ENCODE data around the gene RXRB.

DNA sequence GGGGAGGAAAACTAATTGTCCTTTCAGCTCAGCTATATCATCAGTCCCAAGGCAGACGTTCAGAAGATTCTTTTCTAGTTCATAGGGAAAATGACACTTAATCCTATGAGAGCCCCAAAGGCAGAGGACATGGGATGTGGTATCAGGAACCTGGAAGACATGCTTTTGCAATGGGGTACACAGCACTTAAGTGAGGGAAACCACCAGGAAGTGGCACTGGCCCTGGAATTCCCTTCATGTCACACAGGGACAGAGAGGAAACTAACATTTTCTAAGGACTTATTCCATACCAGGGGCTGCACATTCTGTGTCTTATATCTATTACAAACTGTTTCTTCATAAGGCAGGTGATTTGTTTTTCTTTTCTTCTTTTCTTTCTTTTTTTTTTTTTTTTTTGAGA lies 43.0 kb upstream of the RXRB start:
- TF ChIP-seq, protein P1, sequence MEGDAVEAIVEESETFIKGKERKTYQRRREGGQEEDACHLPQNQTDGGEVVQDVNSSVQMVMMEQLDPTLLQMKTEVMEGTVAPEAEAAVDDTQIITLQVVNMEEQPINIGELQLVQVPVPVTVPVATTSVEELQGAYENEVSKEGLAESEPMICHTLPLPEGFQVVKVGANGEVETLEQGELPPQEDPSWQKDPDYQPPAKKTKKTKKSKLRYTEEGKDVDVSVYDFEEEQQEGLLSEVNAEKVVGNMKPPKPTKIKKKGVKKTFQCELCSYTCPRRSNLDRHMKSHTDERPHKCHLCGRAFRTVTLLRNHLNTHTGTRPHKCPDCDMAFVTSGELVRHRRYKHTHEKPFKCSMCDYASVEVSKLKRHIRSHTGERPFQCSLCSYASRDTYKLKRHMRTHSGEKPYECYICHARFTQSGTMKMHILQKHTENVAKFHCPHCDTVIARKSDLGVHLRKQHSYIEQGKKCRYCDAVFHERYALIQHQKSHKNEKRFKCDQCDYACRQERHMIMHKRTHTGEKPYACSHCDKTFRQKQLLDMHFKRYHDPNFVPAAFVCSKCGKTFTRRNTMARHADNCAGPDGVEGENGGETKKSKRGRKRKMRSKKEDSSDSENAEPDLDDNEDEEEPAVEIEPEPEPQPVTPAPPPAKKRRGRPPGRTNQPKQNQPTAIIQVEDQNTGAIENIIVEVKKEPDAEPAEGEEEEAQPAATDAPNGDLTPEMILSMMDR (IDR thresholded peaks at IDR 0.05; ENCODE audit: low read depth, low read length, poor library complexity, severe bottlenecking) = no peak
- no peak for TF ChIP-seq EZH2phosphoT487 (IDR thresholded peaks at IDR 0.05; ENCODE audit: borderline replicate concordance, low read length)
